SH-SY5Y (cell line): Measurements from ENCODE around the gene LCP2.

ENCODE experiments used
- GATA2 ChIP-seq: IDR thresholded peaks from 2 replicates; pipeline ENCODE4 v1.6.1; 2011; ENCODE audit warnings: mild to moderate bottlenecking, low read depth, low read length
- GATA3 ChIP-seq: IDR thresholded peaks from 2 replicates; pipeline ENCODE4 v1.6.1; 2011; ENCODE audit warnings: low read depth, mild to moderate bottlenecking, low read length, moderate library complexity

GRCh38 chr5:170225326-170226128 is 72.0 kb downstream of the LCP2 start:
- 0 out of 2 replicates have a peak, but pooled peaks have one; percentile 18 for TF ChIP-seq GATA2
- TF ChIP-seq GATA3: no peak
